Esophagus muscularis mucosa (tissue), 4 donors: ENCODE results near the gene UBL4B.

Experiments used
- CTCF ChIP-seq, 3 experiments: fragments of 200-600 bp in 2 of 3; fragments of 450-650 bp in 1 of 3; sonication (generic) in 2 of 3; IDR thresholded peaks; one replicate each; pipeline ENCODE4 v1.5.1; 2017 to 2019; ENCODE audit warnings: antibody characterized with exemption in 3 of 3, mild to moderate bottlenecking in 2 of 3, moderate library complexity in 1 of 3
- EP300 ChIP-seq: sonication (generic); formaldehyde crosslinking; IDR thresholded peaks from one replicate; pipeline ENCODE4 v1.6.1; 2017; ENCODE audit warnings: antibody characterized with exemption
- POLR2A ChIP-seq: fragments of 450-650 bp; IDR thresholded peaks from one replicate; pipeline ENCODE4 v1.6.1; 2017; ENCODE audit warnings: antibody characterized with exemption, moderate library complexity, mild to moderate bottlenecking, low read depth
- POLR2AphosphoS5 ChIP-seq, 2 donors: sonication (generic); formaldehyde crosslinking; IDR thresholded peaks; one replicate each; pipeline ENCODE4 v1.6.1; 2017; ENCODE audit warnings: antibody characterized with exemption in 2 of 2

GRCh38 chr1:110118636-110119396, 6.6 kb downstream of the UBL4B start:
- no peak for TF ChIP-seq POLR2A
- TF ChIP-seq CTCF (IDR thresholded peaks at IDR 0.05), result no peak
- no peak for TF ChIP-seq POLR2AphosphoS5 (IDR thresholded peaks at IDR 0.05)
- no peak for TF ChIP-seq EP300
